ENCODE results near the gene INPP5D.

DNA sequence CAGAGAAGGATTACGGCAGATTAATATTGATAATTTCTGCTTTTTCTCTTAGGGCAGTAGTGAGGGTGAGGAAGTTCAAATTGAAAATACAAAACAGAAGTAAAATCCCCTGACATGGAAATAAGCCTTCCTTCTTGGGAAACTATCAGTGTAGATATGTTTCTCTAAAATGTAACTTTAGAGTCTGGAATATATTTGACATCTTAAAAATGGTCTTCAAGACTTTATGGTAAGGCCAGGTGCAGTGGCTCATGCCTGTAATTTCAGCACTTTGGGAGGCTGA lies 33.0 kb downstream of the INPP5D start:
- TF ChIP-seq, protein P1, sequence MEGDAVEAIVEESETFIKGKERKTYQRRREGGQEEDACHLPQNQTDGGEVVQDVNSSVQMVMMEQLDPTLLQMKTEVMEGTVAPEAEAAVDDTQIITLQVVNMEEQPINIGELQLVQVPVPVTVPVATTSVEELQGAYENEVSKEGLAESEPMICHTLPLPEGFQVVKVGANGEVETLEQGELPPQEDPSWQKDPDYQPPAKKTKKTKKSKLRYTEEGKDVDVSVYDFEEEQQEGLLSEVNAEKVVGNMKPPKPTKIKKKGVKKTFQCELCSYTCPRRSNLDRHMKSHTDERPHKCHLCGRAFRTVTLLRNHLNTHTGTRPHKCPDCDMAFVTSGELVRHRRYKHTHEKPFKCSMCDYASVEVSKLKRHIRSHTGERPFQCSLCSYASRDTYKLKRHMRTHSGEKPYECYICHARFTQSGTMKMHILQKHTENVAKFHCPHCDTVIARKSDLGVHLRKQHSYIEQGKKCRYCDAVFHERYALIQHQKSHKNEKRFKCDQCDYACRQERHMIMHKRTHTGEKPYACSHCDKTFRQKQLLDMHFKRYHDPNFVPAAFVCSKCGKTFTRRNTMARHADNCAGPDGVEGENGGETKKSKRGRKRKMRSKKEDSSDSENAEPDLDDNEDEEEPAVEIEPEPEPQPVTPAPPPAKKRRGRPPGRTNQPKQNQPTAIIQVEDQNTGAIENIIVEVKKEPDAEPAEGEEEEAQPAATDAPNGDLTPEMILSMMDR (IDR thresholded peaks at IDR 0.05) = no peak
- TF ChIP-seq POLR2A (IDR thresholded peaks at IDR 0.05) = no peak

Measured in testis (tissue), 2 donors.